Sigmoid colon (tissue), 7 donors: ENCODE measurements around the gene DEF6. TPM values are rescaled to one million over a fixed set of nuclear protein-coding genes. Genes with fewer than 3 reads are reported as not detected.

Source experiments
- DNase-seq: peaks from one replicate; pipeline ENCODE4 v3.0.0-alpha.2; 2019
- H3K27ac ChIP-seq, 4 donors: fragments of 200-600 bp; sonication (generic); one replicate each; pipeline ENCODE4 v1.5.1; 2016 to 2019; ENCODE audit warnings: mild to moderate bottlenecking in 1 of 4
- H3K27me3 ChIP-seq, 3 donors: fragments of 200-600 bp; sonication (generic); one replicate each; pipeline ENCODE4 v1.5.1; 2019; ENCODE audit warnings: mild to moderate bottlenecking in 1 of 3
- H3K36me3 ChIP-seq, 4 donors: fragments of 200-600 bp; sonication (generic); one replicate each; pipeline ENCODE4 v1.5.1; 2016 to 2019
- H3K4me1 ChIP-seq, 4 donors: fragments of 200-600 bp; sonication (generic); one replicate each; pipeline ENCODE4 v1.5.1; 2017 to 2019
- H3K4me3 ChIP-seq, 4 donors: fragments of 200-600 bp; sonication (generic); one replicate each; pipeline ENCODE4 v1.5.1; 2017 to 2019; ENCODE audit warnings: mild to moderate bottlenecking in 2 of 4, moderate library complexity in 1 of 4
- H3K9me3 ChIP-seq, 4 donors: fragments of 200-600 bp in 3 of 4; sonication (generic) in 3 of 4; one replicate each; pipeline versions ENCODE4 v1.5.1 to v1.6.1; 2013 to 2019
- CTCF ChIP-seq, 4 experiments: fragments of 450-650 bp in 3 of 4; fragments of 200-600 bp in 1 of 4; IDR thresholded peaks; one replicate each; pipeline ENCODE4 v1.5.1; 2016 to 2019; ENCODE audit warnings: antibody characterized with exemption in 4 of 4, mild to moderate bottlenecking in 3 of 4, moderate library complexity in 2 of 4
- EP300 ChIP-seq, 4 donors: sonication (generic); formaldehyde crosslinking; IDR thresholded peaks; one replicate each; pipeline ENCODE4 v1.6.1; 2017; ENCODE audit warnings: antibody characterized with exemption in 4 of 4
- POLR2A ChIP-seq, 2 donors: fragments of 450-650 bp; IDR thresholded peaks; one replicate each; pipeline ENCODE4 v1.6.1; 2016; ENCODE audit warnings: antibody characterized with exemption in 2 of 2, mild to moderate bottlenecking in 2 of 2, moderate library complexity in 2 of 2
- POLR2AphosphoS5 ChIP-seq, 4 donors: sonication (generic); formaldehyde crosslinking; IDR thresholded peaks; one replicate each; pipeline ENCODE4 v1.6.1; 2017; ENCODE audit warnings: antibody characterized with exemption in 4 of 4
- WGBS, 2 donors: extraction: QIAGEN DNeasy Blood & Tissue Kit; methylation state at CpG; one replicate each; pipeline ENCODE4 v1.1.7; 2013; 5-methylcytosine and 5-hydroxymethylcytosine counted together
- intact Hi-C: fragments of 100-400 bp; cut with DNase I; formaldehyde crosslinking; loops from one replicate; pipeline ENCODE4 v1.15.1; 2023
- polyA plus RNA-seq, 3 donors: library from polyadenylated mRNA; stranded (reverse); fragments of 200-250 nt; gene quantifications; one replicate each; pipeline ENCODE4 v1.2.3, GENCODE V29; 2013
- total RNA-seq, 4 donors: library from RNA; depleted of rRNA; stranded (reverse); fragments of >200 nt; gene quantifications; one replicate each; pipeline ENCODE4 v1.1.0, GENCODE V29; 2016
- donor health status: healthy with polysubstance abuse.
- donor health status: Bipolar disorder and iron deficiency.
- donor health status: healthy.

DEF6 gene
- total and polyA plus RNA-seq, 7 donors: 1.4 to 30.1 (median 4.2) TPM

GRCh38 chr6:35351422-35351821 is 53.8 kb downstream of the DEF6 start:
- no peak overlapping the region for H3K4me3 ChIP-seq
- H3K27me3 ChIP-seq: no peaks in the 10 kb centered on the region
- TF ChIP-seq CTCF (IDR thresholded peaks at IDR 0.05): no peak
- TF ChIP-seq POLR2A (IDR thresholded peaks at IDR 0.05): no peak
- H3K27ac ChIP-seq: no peak overlapping the region
- intact Hi-C loops: no loop called here
- H3K9me3 ChIP-seq: no peaks in the 10 kb centered on the region
- no peak for DNase-seq
- H3K36me3 ChIP-seq: peaks cover 6 to 73% (median 6%) of the 10 kb centered on the region in 4 donors
- WGBS, 2 donors: 93 to 95% methylated on average over 4 of the region's 4 CpGs
- H3K4me1 ChIP-seq: peaks cover 0 to 22% (median 12%) of the 10 kb centered on the region in 4 donors

GRCh38 chr6:35352735-35353134 is 55.1 kb downstream of the DEF6 start:
- DNase-seq: no peak
- WGBS, 2 donors: 96 to 99% methylated on average over 2 of the region's 2 CpGs
- Histone ChIP-seq H3K4me1 (peaks cover 0 to 31% (median 19%) of the 10 kb centered on the region in 4 donors), H3K27me3 (no peaks in the 10 kb centered on the region), H3K9me3 (no peaks in the 10 kb centered on the region), H3K27ac (no peak overlapping the region), H3K4me3 (no peak overlapping the region), H3K36me3 (peaks cover 0 to 69% (median 6%) of the 10 kb centered on the region in 4 donors)
- intact Hi-C loops: no loop called here
- no peak for TF ChIP-seq POLR2AphosphoS5 (IDR thresholded peaks at IDR 0.05)
- TF ChIP-seq CTCF (IDR thresholded peaks at IDR 0.05): no peak
- no peak for TF ChIP-seq POLR2A (IDR thresholded peaks at IDR 0.05)
- no peak for TF ChIP-seq EP300 (IDR thresholded peaks at IDR 0.05)

GRCh38 chr6:35354361-35355135 is 56.9 kb downstream of the DEF6 start:
- no peaks in the 10 kb centered on the region for H3K9me3 ChIP-seq
- peak; percentile 13 for DNase-seq
- H3K36me3 ChIP-seq: peaks cover 0 to 52% (median 3%) of the 10 kb centered on the region in 4 donors
- peaks cover 0 to 39% (median 33%) of the 10 kb centered on the region in 4 donors for H3K4me1 ChIP-seq
- H3K27ac ChIP-seq: no peak overlapping the region
- H3K4me3 ChIP-seq: no peak overlapping the region
- intact Hi-C loops: no loop called here
- 95 to 97% methylated on average over 13 of the region's 13 CpGs for WGBS, 2 donors
- TF ChIP-seq POLR2AphosphoS5 (IDR thresholded peaks at IDR 0.05) (no peak), EP300 (IDR thresholded peaks at IDR 0.05) (no peak), POLR2A (IDR thresholded peaks at IDR 0.05) (no peak), CTCF (IDR thresholded peaks at IDR 0.05) (no peak)
- no peaks in the 10 kb centered on the region for H3K27me3 ChIP-seq

- TF ChIP-seq POLR2AphosphoS5 (IDR thresholded peaks at IDR 0.05) (no peak), CTCF (IDR thresholded peaks at IDR 0.05) (no peak), EP300 (IDR thresholded peaks at IDR 0.05) (no peak), POLR2A (IDR thresholded peaks at IDR 0.05) (no peak)
- Histone ChIP-seq H3K4me1 (peaks cover 0 to 57% (median 51%) of the 10 kb centered on the region in 4 donors), H3K27ac (peak overlapping the region in 3 of 4 donors; percentile 4 to 58 (median 50)), H3K4me3 (no peak overlapping the region), H3K9me3 (no peaks in the 10 kb centered on the region), H3K27me3 (no peaks in the 10 kb centered on the region), H3K36me3 (peaks cover 0 to 44% (median 3%) of the 10 kb centered on the region in 4 donors)
- DNase-seq: no peak
- intact Hi-C loops: no loop called here
- 93% methylated on average over 1 of the region's 1 CpG for WGBS, 2 donors
Observed at GRCh38 chr6:35356391-35356790, 58.8 kb downstream of the DEF6 start.
